H1 (cell line): ENCODE results near the gene PCP4L1. TPM values are rescaled to one million over a fixed set of nuclear protein-coding genes. Genes with fewer than 3 reads are reported as not detected.
"Not testable (repeated sequence)": the region's sequence is repeated elsewhere in the genome, so short reads cannot be mapped to it uniquely, and the experiment has no call there.

Source experiments
- CTCF ChIA-PET: fragments of 300-600 bp; sonication (Branson Sonifier 250); formaldehyde crosslinking; loops from one replicate; lab custom pipeline; 2021; ENCODE audit not compliant: partially characterized antibody; lab: Charles Lee
- POLR2A ChIA-PET: fragments of 300-600 bp; sonication (Branson Sonifier 250); formaldehyde crosslinking; loops from one replicate; lab custom pipeline; 2021; ENCODE audit warnings: inconsistent platforms; ENCODE audit not compliant: partially characterized antibody; lab: Charles Lee
- DNase-seq, 2 experiments: peaks; one replicate each; pipeline versions ENCODE4 v3.0.0 to v3.0.0-alpha.2; 2010 to 2022; ENCODE audit warnings: low spot score in 2 of 2, low read depth in 1 of 2, mixed read lengths in 1 of 2
- FAIRE-seq: peaks from 2 replicates; lab custom pipeline; 2011; peaks lifted over from hg19 to GRCh38; lab: Jason Lieb, UNC
- H2AFZ ChIP-seq: 2 replicates; pipeline ENCODE4 v1.8.1; 2012; ENCODE audit warnings: low read length, inconsistent platforms
- H2AK5ac ChIP-seq: 2 replicates; pipeline ENCODE4 v1.6.1; 2013; ENCODE audit warnings: low read depth, low read length
- H2BK120ac ChIP-seq: replicated peaks from 2 replicates; pipeline ENCODE3; 2013; ENCODE audit warnings: low read depth, low read length, inconsistent platforms
- H2BK12ac ChIP-seq: 2 replicates; pipeline ENCODE4 v1.6.1; 2013; ENCODE audit warnings: low read depth, low read length
- H2BK15ac ChIP-seq: 2 replicates; pipeline ENCODE4 v1.6.1; 2013; ENCODE audit warnings: low read length
- H2BK20ac ChIP-seq: 2 replicates; pipeline ENCODE4 v1.6.1; 2013; ENCODE audit warnings: low read length
- H2BK5ac ChIP-seq: 2 replicates; pipeline ENCODE4 v1.6.1; 2013; ENCODE audit warnings: low read depth, low read length
- H3K14ac ChIP-seq: 2 replicates; pipeline ENCODE4 v1.6.1; 2013; ENCODE audit warnings: inconsistent platforms; ENCODE audit not compliant: insufficient read length
- H3K18ac ChIP-seq: 2 replicates; pipeline ENCODE4 v1.6.1; 2013; ENCODE audit warnings: low read length; ENCODE audit errors: extremely low read depth
- H3K23ac ChIP-seq: 2 replicates; pipeline ENCODE4 v1.6.1; 2013; ENCODE audit warnings: inconsistent platforms; ENCODE audit not compliant: insufficient read length
- H3K23me2 ChIP-seq: 2 replicates; pipeline ENCODE4 v1.6.1; 2013; ENCODE audit warnings: low read depth, low read length
- H3K27ac ChIP-seq: 2 replicates; pipeline ENCODE4 v1.6.1; 2011; ENCODE audit warnings: low read depth, low read length, inconsistent platforms
- H3K27me3 ChIP-seq, 4 experiments: replicated peaks in 1 of 4; 1 replicate in 1 of 4; 2 replicates in 3 of 4; pipeline versions ENCODE4 v1.6.1 to v1.8.1; 2011 to 2013; ENCODE audit warnings: low read length in 3 of 4, mild to moderate bottlenecking in 3 of 4, inconsistent platforms in 2 of 4, mixed read lengths in 2 of 4, moderate library complexity in 1 of 4; ENCODE audit not compliant: control insufficient read depth in 3 of 4, insufficient read depth in 3 of 4; ENCODE audit errors: extremely low read depth in 1 of 4
- H3K36me3 ChIP-seq, 4 experiments: 2 replicates each; pipeline versions ENCODE4 v1.6.1 to v1.8.1; 2011 to 2013; ENCODE audit warnings: mild to moderate bottlenecking in 4 of 4, low read length in 3 of 4, moderate library complexity in 2 of 4, control low read depth in 1 of 4, inconsistent platforms in 1 of 4; ENCODE audit not compliant: insufficient read depth in 4 of 4, control insufficient read depth in 2 of 4
- H3K4ac ChIP-seq: replicated peaks from 2 replicates; pipeline ENCODE3; 2013; ENCODE audit warnings: low read length, low read depth, mixed read lengths, inconsistent platforms; ENCODE audit not compliant: insufficient read length
- H3K4me1 ChIP-seq, 4 experiments: replicated peaks in 1 of 4; 1 replicate in 1 of 4; 2 replicates in 3 of 4; pipeline versions ENCODE4 v1.6.1 to v1.8.1; 2011 to 2013; ENCODE audit warnings: low read length in 3 of 4, inconsistent platforms in 2 of 4, mixed read lengths in 1 of 4; ENCODE audit not compliant: insufficient read depth in 4 of 4, control insufficient read depth in 3 of 4
- H3K4me2 ChIP-seq, 2 experiments: 2 replicates each; pipeline versions ENCODE4 v1.6.1 to v1.8.1; 2011 to 2013; ENCODE audit warnings: low read depth in 2 of 2, low read length in 2 of 2, control low read depth in 1 of 2, inconsistent platforms in 1 of 2, mild to moderate bottlenecking in 1 of 2; ENCODE audit not compliant: insufficient read depth in 1 of 2
- H3K4me3 ChIP-seq, 4 experiments: fragments of 200-600, 300-600 bp in 1 of 4; sonication (generic), shearing (Covaris generic), sonication (Bioruptor Twin) in 1 of 4; 2 replicates each; pipeline versions ENCODE4 v1.5.1 to v1.8.1; 2011 to 2016; ENCODE audit warnings: low read length in 4 of 4, low read depth in 3 of 4, control low read depth in 2 of 4, inconsistent platforms in 2 of 4, mild to moderate bottlenecking in 2 of 4, mixed read lengths in 1 of 4, moderate library complexity in 1 of 4; ENCODE audit not compliant: insufficient read depth in 2 of 4; ENCODE audit errors: extremely low read depth in 1 of 4
- H3K56ac ChIP-seq: replicated peaks from 2 replicates; pipeline ENCODE3; 2013; ENCODE audit warnings: low read depth, mild to moderate bottlenecking, mixed read lengths, low read length, inconsistent platforms; ENCODE audit not compliant: insufficient read length
- H3K79me1 ChIP-seq: 2 replicates; pipeline ENCODE4 v1.6.1; 2013; ENCODE audit warnings: low read depth, low read length, control low read depth
- H3K79me2 ChIP-seq, 2 experiments: 2 replicates each; pipeline versions ENCODE4 v1.6.1 to v1.8.1; 2012 to 2013; ENCODE audit warnings: low read length in 2 of 2, mild to moderate bottlenecking in 2 of 2, inconsistent platforms in 1 of 2; ENCODE audit not compliant: insufficient read depth in 2 of 2, control insufficient read depth in 1 of 2
- H3K9ac ChIP-seq, 4 experiments: replicated peaks in 1 of 4; 1 replicate in 1 of 4; 2 replicates in 3 of 4; pipeline versions ENCODE4 v1.6.1 to v1.8.1; 2011 to 2013; ENCODE audit warnings: low read depth in 3 of 4, low read length in 3 of 4, control low read depth in 2 of 4, mild to moderate bottlenecking in 2 of 4, moderate library complexity in 2 of 4, inconsistent platforms in 1 of 4; ENCODE audit errors: extremely low read depth in 1 of 4
- H3K9me3 ChIP-seq, 2 experiments: 2 replicates each; pipeline versions ENCODE4 v1.6.1 to v1.8.1; 2012 to 2013; ENCODE audit warnings: mild to moderate bottlenecking in 2 of 2, moderate library complexity in 2 of 2, control low read depth in 1 of 2, inconsistent platforms in 1 of 2, low read depth in 1 of 2, low read length in 1 of 2, mixed read lengths in 1 of 2; ENCODE audit not compliant: insufficient read depth in 2 of 2
- H4K20me1 ChIP-seq, 2 experiments: replicated peaks in 1 of 2; 2 replicates each; pipeline versions ENCODE3 to v1.8.1; 2011 to 2013; ENCODE audit warnings: inconsistent platforms in 2 of 2, low read length in 2 of 2, mild to moderate bottlenecking in 1 of 2; ENCODE audit not compliant: insufficient read depth in 2 of 2, control insufficient read depth in 1 of 2
- H4K5ac ChIP-seq: 2 replicates; pipeline ENCODE4 v1.6.1; 2013; ENCODE audit warnings: low read length, low read depth, mixed read lengths, inconsistent platforms; ENCODE audit not compliant: insufficient read length
- H4K8ac ChIP-seq: 2 replicates; pipeline ENCODE4 v1.8.0; 2013; ENCODE audit warnings: mild to moderate bottlenecking, moderate library complexity, low read length, inconsistent platforms; ENCODE audit not compliant: insufficient read depth; ENCODE audit errors: extremely low read depth
- H4K91ac ChIP-seq: replicated peaks from 2 replicates; pipeline ENCODE3; 2013; ENCODE audit warnings: low read length, mixed read lengths, inconsistent platforms; ENCODE audit not compliant: insufficient read length
- ATF2 ChIP-seq: IDR thresholded peaks from 2 replicates; pipeline ENCODE4 v1.6.1; 2012; ENCODE audit warnings: low read length, inconsistent platforms
- CREB1 ChIP-seq: IDR thresholded peaks from 2 replicates; pipeline ENCODE4 v1.6.1; 2012; ENCODE audit warnings: inconsistent platforms
- EGR1 ChIP-seq: IDR thresholded peaks from 2 replicates; pipeline ENCODE4 v1.6.1; 2011; ENCODE audit warnings: low read depth, low read length, borderline replicate concordance
- SRF ChIP-seq: IDR thresholded peaks from 2 replicates; pipeline ENCODE4 v1.6.1; 2011; ENCODE audit warnings: mild to moderate bottlenecking, low read depth, low read length, moderate library complexity
- ZNF274 ChIP-seq: IDR thresholded peaks from 2 replicates; pipeline ENCODE4 v1.7.0; 2012; ENCODE audit warnings: low read length, borderline replicate concordance; ENCODE audit errors: extremely low read depth
- WGBS, 2 experiments: shearing (Covaris generic) in 1 of 2; methylation state at CpG; one replicate each; pipeline versions ENCODE4 v1.1.6 to v1.1.7; 2013 to 2015; ENCODE audit warnings: low lambda C conversion rate in 2 of 2, mixed read lengths in 2 of 2, inconsistent platforms in 1 of 2, low coverage in 1 of 2, missing lambda C conversion rate in 1 of 2; ENCODE audit not compliant: insufficient replicate concordance in 2 of 2, insufficient coverage in 1 of 2, insufficient read length in 1 of 2; ENCODE audit errors: extremely low coverage in 1 of 2, missing lambda C conversion rate in 1 of 2; 5-methylcytosine and 5-hydroxymethylcytosine counted together
- polyA plus RNA-seq, 7 experiments: library from polyadenylated mRNA; depleted of rRNA in 3 of 7; stranded (reverse) in 5 of 7; unstranded in 2 of 7; fragments of >200 nt in 5 of 7; fragments of 200-250 nt in 2 of 7; gene quantifications; 1 replicate in 5 of 7; 2 replicates in 1 of 7; 4 replicates in 1 of 7; pipeline versions ENCODE4 v1.2.1 to v1.2.3, GENCODE V29; 2011 to 2013; ENCODE audit warnings: missing spikeins in 2 of 7, mixed read lengths in 2 of 7
- total RNA-seq: library from RNA; stranded (reverse); fragmentation: NEBNext Ultra II Directional; extraction: Animal tissue kit (Norgen Biotek cat#: 25700); gene quantifications from 2 replicates; pipeline ENCODE4 v1.2.1, GENCODE V29; 2021

Gene PCP4L1
- total and polyA plus RNA-seq, 2 of the 8 experiments (the other 6 are each of a cell fraction or from before 2014, with no cell fraction given): 0.41 to 1.0 TPM

- TF ChIP-seq ATF2 (no peak), CREB1 (no peak), SRF (no peak), ZNF274 (no peak), EGR1 (no peak)
Measured at GRCh38 chr1:161223805-161224694, 34.5 kb upstream of the PCP4L1 start (continued).

- not testable (repeated sequence) for H3K4me3 ChIP-seq, H3K4me2 ChIP-seq, H4K20me1 ChIP-seq, H3K4me1 ChIP-seq, H2BK20ac ChIP-seq, H3K56ac ChIP-seq, H2BK120ac ChIP-seq, H3K9ac ChIP-seq, H4K91ac ChIP-seq, H3K79me2 ChIP-seq, H3K9me3 ChIP-seq, H3K27ac ChIP-seq, H2BK5ac ChIP-seq, H3K14ac ChIP-seq, H3K27me3 ChIP-seq, H4K8ac ChIP-seq, FAIRE-seq, H3K23me2 ChIP-seq, H3K36me3 ChIP-seq, DNase-seq, H2AK5ac ChIP-seq, H2BK12ac ChIP-seq, H4K5ac ChIP-seq, H3K23ac ChIP-seq, H3K4ac ChIP-seq, H3K18ac ChIP-seq, H2AFZ ChIP-seq, H3K79me1 ChIP-seq, H2BK15ac ChIP-seq
- 92% methylated on average over 13 of the region's 13 CpGs; no CpG with 5 or more reads in 1 of the 2 experiments for WGBS, 2 experiments
- ChIA-PET POLR2A (interaction anchor here (1.1 to 9.9 kb wide), 5 partner anchors 23 to 90 kb away, joined by 3 to 82 read pairs (median 4); partner anchors contain the start of genes ADAMTS4 and NDUFS2), CTCF (interaction anchor here (1.4 to 23.7 kb wide), 13 partner anchors 8 to 158 kb away, joined by 4 to 427 read pairs (median 67); partner anchors contain the start of genes ADAMTS4, FCER1G, NDUFS2 and PCP4L1)
Measured at GRCh38 chr1:161224695-161225087, 33.9 kb upstream of the PCP4L1 start.
